Retina (tissue), 1 donor: ENCODE measurements around the gene OR2F1.
"Not testable (repeated sequence)": the region's sequence is repeated elsewhere in the genome, so short reads cannot be mapped to it uniquely, and the experiment has no call there.

Experiments used
- DNase-seq: peaks from one replicate; pipeline ENCODE4 v3.0.0-alpha.2; 2016

Gene OR2F1

DNA sequence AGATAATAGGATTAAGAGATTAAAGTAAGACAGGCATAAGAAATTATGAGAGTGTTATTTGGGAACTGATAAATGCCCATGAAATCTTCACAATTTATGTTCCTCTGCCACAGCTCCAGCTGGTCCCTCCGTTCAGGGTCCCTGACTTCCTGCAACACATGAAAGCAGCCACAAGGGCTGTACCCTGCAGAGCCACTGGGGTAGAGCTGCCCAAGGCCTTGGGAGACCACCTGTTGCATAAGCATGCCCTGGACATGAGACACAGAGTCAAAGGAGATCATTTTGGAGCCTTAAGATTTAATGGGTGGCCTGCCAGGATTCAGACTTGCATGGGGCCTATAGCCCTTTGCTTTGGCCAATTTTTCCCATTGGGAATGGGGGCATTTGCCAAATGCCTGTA lies 56.2 kb downstream of the OR2F1 start:
- not testable (repeated sequence) for DNase-seq

DNA sequence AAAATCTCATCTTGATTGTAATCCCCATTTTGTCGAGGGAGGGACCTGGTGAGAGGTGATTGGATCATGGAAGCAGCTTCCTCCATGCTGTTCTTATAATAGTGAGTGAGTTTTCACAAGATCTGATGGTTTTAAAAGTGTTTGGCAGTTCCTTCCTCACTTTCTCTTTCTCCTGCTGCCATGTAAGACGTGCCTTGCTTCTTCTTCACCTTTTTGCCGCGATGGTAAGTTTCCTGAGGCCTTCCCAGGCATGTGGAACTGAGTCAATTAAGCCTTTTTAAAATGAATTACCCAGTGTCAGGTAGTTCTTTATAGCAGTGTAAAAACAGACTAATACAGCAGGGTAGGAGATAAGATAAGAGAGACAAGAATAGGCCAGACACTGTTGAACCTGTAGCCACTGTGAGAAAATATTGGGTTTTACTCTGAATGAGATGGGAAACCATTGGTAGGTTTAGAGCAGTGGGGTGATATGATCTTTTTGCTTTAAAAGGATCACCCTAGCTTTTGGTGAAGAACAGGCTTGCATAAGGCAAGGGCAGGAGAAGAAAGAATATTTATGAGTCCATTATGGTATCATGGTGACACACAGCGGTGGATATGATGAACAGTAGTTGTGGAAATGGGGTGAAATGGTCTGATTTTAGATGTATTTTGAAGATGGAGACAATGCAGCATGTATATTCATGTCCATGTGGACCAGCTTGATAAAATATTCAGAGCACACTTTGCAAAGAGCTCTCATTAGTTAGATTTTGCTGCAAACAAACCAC lies 57.0 kb downstream of the OR2F1 start:
- no peak for DNase-seq
